RWPE1 (cell line): Measurements from ENCODE around the gene VAC14.

Experiments used
- CTCF ChIA-PET: fragments of 350-600 bp; sonication (Branson Sonifier 250); formaldehyde crosslinking; extraction: SDS; loops from one replicate; lab custom pipeline; 2021; lab: Yijun Ruan, JAX
- POLR2A ChIA-PET: fragments of 400-600 bp; formaldehyde crosslinking; extraction: SDS; loops from one replicate; lab custom pipeline; 2020; ENCODE audit warnings: antibody characterized with exemption; ENCODE audit not compliant: low non-redundant PET; lab: Yijun Ruan, JAX
- DNase-seq: peaks from one replicate; pipeline ENCODE4 v3.0.0; 2012; ENCODE audit warnings: low spot score
- H3K27ac ChIP-seq: fragments of 450-650 bp; 2 replicates; pipeline ENCODE4 v1.5.1; 2017
- CTCF ChIP-seq: fragments of 450-650 bp; conservative IDR thresholded peaks from 2 replicates; pipeline ENCODE4 v1.5.1; 2017; ENCODE audit warnings: low read depth, mild to moderate bottlenecking

VAC14 gene

GRCh38 chr16:70779361-70779760 lies 21.6 kb downstream of the VAC14 start:
- TF ChIP-seq CTCF, result no peak
- CTCF ChIA-PET, result interaction anchor here (0.6 to 0.8 kb wide), 2 partner anchors 9 to 64 kb away, joined by 3 read pairs; no protein-coding TSS in a partner anchor
- DNase-seq, result no peak
- POLR2A ChIA-PET, result interaction anchor here (0.5 to 0.7 kb wide), 2 partner anchors 84 to 294 kb away, joined by 3 to 5 read pairs; no protein-coding TSS in a partner anchor
- no peak overlapping the region for H3K27ac ChIP-seq

GRCh38 chr16:70778901-70779309 lies 22.1 kb downstream of the VAC14 start:
- peak; percentile 94 for DNase-seq
- 0 out of 2 replicates have a peak overlapping the region, but pooled peaks have one; percentile 26 for H3K27ac ChIP-seq
- ChIA-PET POLR2A (interaction anchor here (0.5 to 0.7 kb wide), 2 partner anchors 83 to 294 kb away, joined by 3 to 5 read pairs; no protein-coding TSS in a partner anchor), CTCF (interaction anchor here (0.6 to 0.8 kb wide), 2 partner anchors 8 to 64 kb away, joined by 3 read pairs; no protein-coding TSS in a partner anchor)
- TF ChIP-seq CTCF, result no peak

GRCh38 chr16:70777973-70778406 lies 23.0 kb downstream of the VAC14 start:
- ChIA-PET POLR2A (no interaction called here), CTCF (no interaction called here)
- TF ChIP-seq CTCF, result no peak
- no peak for DNase-seq
- peak overlapping the region; percentile 39 for H3K27ac ChIP-seq

- no peak for DNase-seq
- POLR2A ChIA-PET, result no interaction called here
- CTCF ChIA-PET, result no interaction called here
- H3K27ac ChIP-seq, result peak overlapping the region; percentile 39
- no peak for TF ChIP-seq CTCF
Observed at GRCh38 chr16:70777496-70777895, 23.5 kb downstream of the VAC14 start.

- no peak for DNase-seq
- no peak for TF ChIP-seq CTCF
- no peak overlapping the region for H3K27ac ChIP-seq
- ChIA-PET POLR2A (no interaction called here), CTCF (no interaction called here)
Observed at GRCh38 chr16:70775399-70775798, 25.6 kb downstream of the VAC14 start.

- CTCF ChIA-PET, result interaction anchor here (0.6 to 0.7 kb wide), 2 partner anchors 19 to 223 kb away, joined by 3 read pairs; no protein-coding TSS in a partner anchor
- H3K27ac ChIP-seq, result no peak overlapping the region
- no peak for TF ChIP-seq CTCF
- POLR2A ChIA-PET, result no interaction called here
- DNase-seq, result no peak
Observed at GRCh38 chr16:70774261-70774660, 26.7 kb downstream of the VAC14 start.
